Muscle of leg (tissue), 11 donors: ENCODE data around the gene GJA3. TPM values are rescaled to one million over a fixed set of nuclear protein-coding genes. Genes with fewer than 3 reads are reported as not detected.

Experiments
- DNase-seq: peaks from one replicate; pipeline ENCODE4 v3.0.0; 2013
- H3K27ac ChIP-seq: one replicate; pipeline ENCODE4 v1.5.1; 2013; ENCODE audit warnings: mild to moderate bottlenecking, low read length, control low read depth
- H3K27me3 ChIP-seq: one replicate; pipeline ENCODE4 v1.6.1; 2013; ENCODE audit warnings: low read length; ENCODE audit not compliant: control insufficient read depth, insufficient read depth
- H3K36me3 ChIP-seq: one replicate; pipeline ENCODE4 v1.6.1; 2013; ENCODE audit warnings: low read length; ENCODE audit not compliant: control insufficient read depth, insufficient read depth
- H3K4me1 ChIP-seq: one replicate; pipeline ENCODE4 v1.6.1; 2013; ENCODE audit warnings: low read length; ENCODE audit not compliant: control insufficient read depth, insufficient read depth
- H3K4me3 ChIP-seq: one replicate; pipeline ENCODE4 v1.5.1; 2013; ENCODE audit warnings: low read length, control low read depth
- H3K9me3 ChIP-seq: replicated peaks from 2 replicates; pipeline ENCODE4 v1.6.1; 2013; ENCODE audit warnings: low read depth, low read length; ENCODE audit not compliant: control insufficient read depth
- WGBS: methylation state at CpG from one replicate; pipeline ENCODE4 v1.1.5; 2013; ENCODE audit warnings: missing lambda C conversion rate; ENCODE audit not compliant: insufficient coverage; 5-methylcytosine and 5-hydroxymethylcytosine counted together
- polyA plus RNA-seq, 8 donors: library from polyadenylated mRNA; unstranded; fragments of 120-200 nt; gene quantifications; one replicate each; pipeline versions ENCODE4 v1.2.1 to v1.2.3, GENCODE V29; 2013; ENCODE audit warnings: inconsistent platforms in 1 of 8, low replicate concordance in 1 of 8; ENCODE audit not compliant: insufficient read length in 8 of 8, insufficient read depth in 1 of 8
- total RNA-seq: library from RNA; stranded (reverse); fragments of 120-200 nt; gene quantifications from one replicate; pipeline ENCODE4 v1.2.4, GENCODE V29; 2013

GJA3 gene
- total and polyA plus RNA-seq, 9 donors: 1.2 to 2.7 (median 2.1) TPM

DNA sequence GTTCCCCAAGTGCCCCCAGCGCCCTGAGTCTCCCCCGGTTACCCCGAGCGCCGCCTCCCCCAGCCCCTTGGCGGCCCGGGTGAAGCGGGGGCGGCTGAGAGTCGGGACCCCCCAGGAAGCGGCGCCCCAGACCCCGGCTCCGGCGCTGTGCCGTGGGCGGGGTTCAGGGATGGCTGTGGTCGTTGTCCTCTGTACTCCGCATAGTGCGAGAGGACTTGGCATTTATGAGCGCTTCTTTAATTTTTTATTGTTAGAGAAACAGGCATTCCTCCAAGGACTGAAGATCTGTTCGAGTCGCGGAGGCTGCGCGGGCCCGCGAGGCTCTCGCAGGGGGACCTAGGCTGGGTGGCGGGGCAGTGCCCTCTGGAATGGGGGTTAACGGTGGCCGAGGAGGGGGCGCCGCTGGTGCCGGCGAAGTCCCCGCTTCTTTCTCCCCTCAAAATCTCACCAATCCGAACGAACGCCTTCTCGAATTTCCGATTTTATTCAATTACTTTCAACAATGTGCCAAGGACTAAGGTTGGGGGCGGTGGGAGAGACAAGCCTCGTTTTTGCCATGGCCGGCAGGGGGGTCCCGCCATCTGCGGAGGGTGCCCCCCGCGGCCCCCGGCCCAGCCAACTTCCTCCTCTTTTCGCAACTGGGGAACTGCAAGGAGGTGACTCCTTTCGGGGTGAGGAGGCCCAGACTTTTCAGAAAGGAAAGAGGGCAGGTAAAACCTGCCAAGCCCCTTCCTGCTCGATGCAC lies 32.5 kb upstream of the GJA3 start:
- under 1% methylated on average over 39 of the region's 53 CpGs for WGBS
- peak; percentile 35 for DNase-seq
- no peaks in the 10 kb centered on the region for H3K36me3 ChIP-seq
- H3K27ac ChIP-seq: no peak overlapping the region
- no peaks in the 10 kb centered on the region for H3K9me3 ChIP-seq
- peak overlapping the region; percentile 36 for H3K4me3 ChIP-seq
- peaks cover 64% of the 10 kb centered on the region for H3K27me3 ChIP-seq
- peaks cover 21% of the 10 kb centered on the region for H3K4me1 ChIP-seq

GRCh38 chr13:20192836-20193161 lies 31.9 kb upstream of the GJA3 start, which contains the start of gene GJB2:
Gene GJB2 (minus strand): TSS chr13:20192938. CDS start chr13:20189581, 3,357 bp downstream.
- Histone ChIP-seq H3K9me3 (no peaks in the 10 kb centered on the region), H3K27ac (no peak within 1 kb of the TSS), H3K27me3 (peaks cover 64% of the 10 kb centered on the region), H3K36me3 (no peaks in the 10 kb centered on the region), H3K4me3 (peak within 1 kb of the TSS; percentile 36), H3K4me1 (peaks cover 21% of the 10 kb centered on the region)
- 0% methylated on average over 18 of the region's 39 CpGs for WGBS
- DNase-seq: no peak

DNA sequence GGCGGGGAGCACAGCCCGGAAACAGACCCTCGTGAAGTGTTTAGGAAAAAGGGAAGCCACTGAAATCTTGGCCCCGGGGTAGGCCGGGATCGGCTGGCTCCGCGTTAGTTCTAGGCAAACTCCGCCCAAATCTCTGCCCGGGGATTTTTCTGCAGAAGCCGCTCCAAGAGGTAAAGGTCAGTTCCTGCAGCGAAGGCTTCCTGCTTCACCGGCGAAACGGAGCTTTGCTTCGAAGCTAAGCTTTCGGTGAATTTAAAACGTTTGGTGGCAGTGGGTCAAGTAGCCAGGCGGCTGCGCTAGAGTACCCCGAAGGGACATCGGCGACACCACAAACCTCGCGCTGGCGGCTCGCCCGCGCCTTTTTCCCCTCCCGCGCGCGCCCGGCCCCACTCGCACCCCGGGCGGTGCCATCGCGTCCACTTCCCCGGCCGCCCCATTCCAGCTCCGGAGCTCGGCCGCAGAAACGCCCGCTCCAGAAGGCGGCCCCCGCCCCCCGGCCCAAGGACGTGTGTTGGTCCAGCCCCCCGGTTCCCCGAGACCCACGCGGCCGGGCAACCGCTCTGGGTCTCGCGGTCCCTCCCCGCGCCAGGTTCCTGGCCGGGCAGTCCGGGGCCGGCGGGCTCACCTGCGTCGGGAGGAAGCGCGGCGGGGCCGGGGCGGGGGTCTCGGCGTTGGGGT lies 31.4 kb upstream of the GJA3 start:
- Histone ChIP-seq H3K27ac (no peak overlapping the region), H3K9me3 (no peaks in the 10 kb centered on the region), H3K27me3 (peaks cover 64% of the 10 kb centered on the region)

DNA sequence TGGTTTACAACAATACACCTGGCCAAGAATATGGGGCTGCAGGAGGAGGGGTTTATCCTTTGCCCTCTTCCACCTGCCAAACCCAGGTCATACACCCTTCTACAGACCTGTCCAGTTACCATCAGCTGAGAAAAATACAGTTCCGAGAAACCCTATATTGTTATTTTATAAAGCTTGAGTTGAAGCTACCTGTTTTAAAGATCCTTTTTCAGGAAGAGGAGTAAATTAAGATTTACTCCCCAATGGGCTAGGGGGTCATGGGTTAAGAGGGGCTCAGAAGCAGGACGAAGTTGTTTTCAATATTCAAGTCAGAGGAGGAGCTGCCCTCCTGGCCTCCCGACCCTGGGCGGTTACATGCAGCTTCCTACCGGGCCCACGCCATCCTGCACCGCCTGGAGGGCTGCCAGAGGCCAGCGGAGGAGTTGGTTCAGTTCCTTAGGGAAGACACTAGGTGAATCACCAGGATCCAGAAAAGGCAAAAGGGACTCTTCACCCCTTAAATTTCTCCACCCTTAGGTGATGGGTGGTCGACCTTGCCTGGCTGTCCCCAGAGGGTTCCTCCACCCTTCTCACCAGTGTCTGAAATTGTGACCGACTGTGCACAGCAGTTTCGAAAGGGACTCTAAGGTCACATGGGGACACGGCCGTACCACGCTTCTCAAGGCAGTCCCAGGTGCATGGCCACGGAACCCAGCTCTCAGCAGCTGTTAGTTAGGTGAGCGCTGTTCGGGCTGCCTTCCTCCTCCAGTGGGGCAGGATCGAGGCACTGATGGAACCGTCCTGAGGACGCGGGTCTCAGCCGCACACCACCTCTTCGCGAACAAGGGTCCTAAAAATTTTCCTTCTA lies 30.7 kb upstream of the GJA3 start:
- H3K27me3 ChIP-seq: peaks cover 63% of the 10 kb centered on the region
- H3K4me3 ChIP-seq: peak overlapping the region; percentile 36
- peaks cover 21% of the 10 kb centered on the region for H3K4me1 ChIP-seq
- no peak for DNase-seq
- 30% methylated on average over 15 of the region's 24 CpGs for WGBS
- H3K36me3 ChIP-seq: no peaks in the 10 kb centered on the region
- no peaks in the 10 kb centered on the region for H3K9me3 ChIP-seq
- no peak overlapping the region for H3K27ac ChIP-seq

More for the DNA sequence above, 31.4 kb upstream of the GJA3 start:
- WGBS: under 1% methylated on average over 72 of the region's 73 CpGs
- H3K4me1 ChIP-seq: peaks cover 21% of the 10 kb centered on the region
- peak overlapping the region; percentile 36 for H3K4me3 ChIP-seq
- no peak for DNase-seq
- H3K36me3 ChIP-seq: no peaks in the 10 kb centered on the region

- no peak for DNase-seq
- peaks cover 62% of the 10 kb centered on the region for H3K27me3 ChIP-seq
- no peak overlapping the region for H3K27ac ChIP-seq
- H3K9me3 ChIP-seq: no peaks in the 10 kb centered on the region
- 87% methylated on average over 12 of the region's 16 CpGs for WGBS
- H3K36me3 ChIP-seq: no peaks in the 10 kb centered on the region
- no peak overlapping the region for H3K4me3 ChIP-seq
- H3K4me1 ChIP-seq: peaks cover 21% of the 10 kb centered on the region
Measured at GRCh38 chr13:20190481-20191310, 29.8 kb upstream of the GJA3 start.

DNA sequence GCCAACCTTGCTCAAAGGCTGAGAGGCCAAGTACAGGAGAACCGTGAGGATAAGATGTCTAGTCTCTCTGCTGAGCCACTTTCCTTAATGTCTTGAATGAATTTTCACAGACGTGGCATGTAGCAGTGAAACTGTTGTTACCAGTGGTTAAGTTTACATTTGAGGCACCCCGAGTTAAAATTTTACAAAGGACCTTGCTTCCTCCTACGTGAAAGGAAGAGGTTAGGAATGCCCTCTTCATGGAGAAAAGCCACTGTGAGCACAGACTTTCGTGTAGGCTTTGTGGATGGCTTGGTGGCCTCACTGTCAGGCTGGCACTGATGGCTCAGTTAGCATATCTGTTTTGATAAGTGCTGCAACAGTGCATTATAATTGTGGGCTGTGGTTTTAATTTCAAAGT lies 29.2 kb upstream of the GJA3 start:
- 80% methylated on average over 4 of the region's 5 CpGs for WGBS

GRCh38 chr13:20188667-20189553 lies 28.1 kb upstream of the GJA3 start:
- no peak overlapping the region for H3K4me3 ChIP-seq
- DNase-seq: no peak
- 83% methylated on average over 15 of the region's 28 CpGs for WGBS
- H3K27ac ChIP-seq: no peak overlapping the region
- peaks cover 17% of the 10 kb centered on the region for H3K4me1 ChIP-seq
- peaks cover 60% of the 10 kb centered on the region for H3K27me3 ChIP-seq
- H3K36me3 ChIP-seq: no peaks in the 10 kb centered on the region
- no peaks in the 10 kb centered on the region for H3K9me3 ChIP-seq

More for the DNA sequence above, 29.2 kb upstream of the GJA3 start:
- no peaks in the 10 kb centered on the region for H3K9me3 ChIP-seq
- H3K4me1 ChIP-seq: peaks cover 21% of the 10 kb centered on the region
- H3K36me3 ChIP-seq: no peaks in the 10 kb centered on the region
- no peak overlapping the region for H3K27ac ChIP-seq
- peaks cover 62% of the 10 kb centered on the region for H3K27me3 ChIP-seq
- H3K4me3 ChIP-seq: no peak overlapping the region
- DNase-seq: no peak

GRCh38 chr13:20186771-20187170 lies 25.9 kb upstream of the GJA3 start:
- H3K36me3 ChIP-seq: no peaks in the 10 kb centered on the region
- peaks cover 39% of the 10 kb centered on the region for H3K27me3 ChIP-seq
- peaks cover 3% of the 10 kb centered on the region for H3K4me1 ChIP-seq
- 97% methylated on average over 4 of the region's 6 CpGs for WGBS
- H3K9me3 ChIP-seq: no peaks in the 10 kb centered on the region
- DNase-seq: no peak
- H3K27ac ChIP-seq: no peak overlapping the region
- H3K4me3 ChIP-seq: no peak overlapping the region
